Measurements from ENCODE around the gene SETBP1. TPM values are rescaled to one million over a fixed set of nuclear protein-coding genes. Genes with fewer than 3 reads are reported as not detected.

The SETBP1 gene
- total RNA-seq, 1 donor from 2014 or later, result 12.4 TPM

GRCh38 chr18:44943311-44943881 is 262.7 kb downstream of the SETBP1 start:
- Mint-ChIP-seq H3K4me3 (ENCODE audit: unreplicated experiment) (no peak overlapping the region), H3K4me1 (ENCODE audit: low read depth, unreplicated experiment) (peaks cover 13% of the 10 kb centered on the region), H3K27ac (ENCODE audit: unreplicated experiment) (peak overlapping the region; percentile 84), H3K9me3 (ENCODE audit: unreplicated experiment) (no peaks in the 10 kb centered on the region), H3K27me3 (ENCODE audit: low read depth, unreplicated experiment) (peaks cover 2% of the 10 kb centered on the region), H3K36me3 (ENCODE audit: low read depth, unreplicated experiment) (no peaks in the 10 kb centered on the region)
- Histone ChIP-seq H4K20me1 (ENCODE audit: insufficient read depth, low read length) (no peaks in the 10 kb centered on the region), H3K27ac (ENCODE audit: low read depth, low read length) (no peak overlapping the region), H2AFZ (ENCODE audit: low read depth, low read length) (no peak overlapping the region), H3K4me3 (ENCODE audit: insufficient read depth, low read depth, low read length) (peak overlapping the region; percentile 17), H3K79me2 (ENCODE audit: insufficient read depth, low read length) (no peaks in the 10 kb centered on the region), H3K4me2 (ENCODE audit: low read length) (peak overlapping the region; percentile 60), H3K36me3 (ENCODE audit: insufficient read depth, low read length) (no peaks in the 10 kb centered on the region), H3K9me3 (ENCODE audit: insufficient read depth, low read depth, low read length) (no peaks in the 10 kb centered on the region), H3K4me1 (ENCODE audit: insufficient read depth, low read length) (peaks cover 8% of the 10 kb centered on the region), H3K27me3 (ENCODE audit: insufficient read depth, low read length) (no peaks in the 10 kb centered on the region), H3K9ac (ENCODE audit: low read length) (peak overlapping the region; percentile 25)
- FAIRE-seq, result peak; percentile 86
- peak; percentile 93 for DNase-seq (ENCODE audit: low read depth)
- TF ChIP-seq EZH2 (IDR thresholded peaks at IDR 0.05; ENCODE audit: insufficient read depth, low read length), result no peak
- no peak for TF ChIP-seq CTCF (IDR thresholded peaks at IDR 0.05; ENCODE audit: insufficient read depth, low read depth, low read length)

GRCh38 chr18:44944461-44944860 is 263.8 kb downstream of the SETBP1 start:
- TF ChIP-seq EZH2 (IDR thresholded peaks at IDR 0.05; ENCODE audit: insufficient read depth, low read length) (no peak), CTCF (IDR thresholded peaks at IDR 0.05; ENCODE audit: insufficient read depth, low read depth, low read length) (no peak)
- H3K27ac ChIP-seq (ENCODE audit: low read depth, low read length), result no peak overlapping the region
- no peak overlapping the region for H3K4me2 ChIP-seq (ENCODE audit: low read length)
- H3K9me3 ChIP-seq (ENCODE audit: insufficient read depth, low read depth, low read length), result no peaks in the 10 kb centered on the region
- Mint-ChIP-seq H3K4me1 (ENCODE audit: low read depth, unreplicated experiment) (peaks cover 13% of the 10 kb centered on the region), H3K9me3 (ENCODE audit: unreplicated experiment) (no peaks in the 10 kb centered on the region), H3K27me3 (ENCODE audit: low read depth, unreplicated experiment) (no peaks in the 10 kb centered on the region), H3K4me3 (ENCODE audit: unreplicated experiment) (no peak overlapping the region), H3K27ac (ENCODE audit: unreplicated experiment) (no peak overlapping the region), H3K36me3 (ENCODE audit: low read depth, unreplicated experiment) (no peaks in the 10 kb centered on the region)
- H3K4me1 ChIP-seq (ENCODE audit: insufficient read depth, low read length), result peaks cover 8% of the 10 kb centered on the region
- DNase-seq (ENCODE audit: low read depth) (no peak), FAIRE-seq (no peak)
- no peaks in the 10 kb centered on the region for H3K36me3 ChIP-seq (ENCODE audit: insufficient read depth, low read length)
- no peaks in the 10 kb centered on the region for H3K79me2 ChIP-seq (ENCODE audit: insufficient read depth, low read length)
- no peak overlapping the region for H3K4me3 ChIP-seq (ENCODE audit: insufficient read depth, low read depth, low read length)
- no peaks in the 10 kb centered on the region for H3K27me3 ChIP-seq (ENCODE audit: insufficient read depth, low read length)
- H2AFZ ChIP-seq (ENCODE audit: low read depth, low read length), result no peak overlapping the region
- H4K20me1 ChIP-seq (ENCODE audit: insufficient read depth, low read length), result no peaks in the 10 kb centered on the region
- H3K9ac ChIP-seq (ENCODE audit: low read length), result no peak overlapping the region

GRCh38 chr18:44945888-44946401 is 265.3 kb downstream of the SETBP1 start:
- H3K4me3 ChIP-seq (ENCODE audit: insufficient read depth, low read depth, low read length), result no peak overlapping the region
- Mint-ChIP-seq H3K27me3 (ENCODE audit: low read depth, unreplicated experiment) (no peaks in the 10 kb centered on the region), H3K36me3 (ENCODE audit: low read depth, unreplicated experiment) (peaks cover 7% of the 10 kb centered on the region), H3K4me3 (ENCODE audit: unreplicated experiment) (no peak overlapping the region), H3K9me3 (ENCODE audit: unreplicated experiment) (no peaks in the 10 kb centered on the region), H3K27ac (ENCODE audit: unreplicated experiment) (no peak overlapping the region), H3K4me1 (ENCODE audit: low read depth, unreplicated experiment) (peaks cover 15% of the 10 kb centered on the region)
- no peak overlapping the region for H3K27ac ChIP-seq (ENCODE audit: low read depth, low read length)
- no peak for FAIRE-seq
- H3K4me2 ChIP-seq (ENCODE audit: low read length), result no peak overlapping the region
- no peak overlapping the region for H3K9ac ChIP-seq (ENCODE audit: low read length)
- no peak for DNase-seq (ENCODE audit: low read depth)
- H3K27me3 ChIP-seq (ENCODE audit: insufficient read depth, low read length), result no peaks in the 10 kb centered on the region
- no peaks in the 10 kb centered on the region for H4K20me1 ChIP-seq (ENCODE audit: insufficient read depth, low read length)
- TF ChIP-seq EZH2 (IDR thresholded peaks at IDR 0.05; ENCODE audit: insufficient read depth, low read length) (no peak), CTCF (IDR thresholded peaks at IDR 0.05; ENCODE audit: insufficient read depth, low read depth, low read length) (no peak)
- no peak overlapping the region for H2AFZ ChIP-seq (ENCODE audit: low read depth, low read length)
- no peaks in the 10 kb centered on the region for H3K36me3 ChIP-seq (ENCODE audit: insufficient read depth, low read length)
- peaks cover 8% of the 10 kb centered on the region for H3K4me1 ChIP-seq (ENCODE audit: insufficient read depth, low read length)
- no peaks in the 10 kb centered on the region for H3K9me3 ChIP-seq (ENCODE audit: insufficient read depth, low read depth, low read length)
- no peaks in the 10 kb centered on the region for H3K79me2 ChIP-seq (ENCODE audit: insufficient read depth, low read length)

All from astrocyte (in vitro differentiated cells and primary cell).